GM23338 (cell line): ENCODE data around the gene MAPKBP1. TPM values are rescaled to one million over a fixed set of nuclear protein-coding genes. Genes with fewer than 3 reads are reported as not detected.

ENCODE experiments used
- CREB1 ChIP-seq: fragments of 250-450 bp; sonication (Bioruptor Pico); IDR thresholded peaks from 2 replicates; pipeline ENCODE4 v1.5.0; 2020; ENCODE audit warnings: low read depth, mild to moderate bottlenecking, moderate library complexity
- EZH2 ChIP-seq: fragments of 200-600 bp; sonication (generic); IDR thresholded peaks from one replicate; pipeline ENCODE4 v1.8.0; 2017; ENCODE audit warnings: antibody characterized with exemption, mild to moderate bottlenecking, low read depth; ENCODE audit not compliant: unreplicated experiment
- EZH2phosphoT487 ChIP-seq: fragments of 200-600 bp; sonication (generic); IDR thresholded peaks from one replicate; pipeline ENCODE4 v1.8.1; 2018; ENCODE audit warnings: antibody characterized with exemption; ENCODE audit not compliant: unreplicated experiment
- JUNB ChIP-seq: IDR thresholded peaks from one replicate; pipeline ENCODE4 v1.6.1; 2016; ENCODE audit warnings: antibody characterized with exemption; ENCODE audit not compliant: unreplicated experiment
- NANOG ChIP-seq: IDR thresholded peaks from 2 replicates; pipeline ENCODE4 v1.6.1; 2016; ENCODE audit warnings: antibody characterized with exemption, borderline replicate concordance
- REST ChIP-seq: IDR thresholded peaks from one replicate; pipeline ENCODE4 v1.6.1; 2018; ENCODE audit warnings: antibody characterized with exemption; ENCODE audit not compliant: unreplicated experiment
- STAT1 ChIP-seq: IDR thresholded peaks from one replicate; pipeline ENCODE4 v1.6.1; 2016; ENCODE audit warnings: antibody characterized with exemption; ENCODE audit not compliant: unreplicated experiment
- ZNF462 ChIP-seq: fragments of 250-450 bp; sonication (Bioruptor Pico); IDR thresholded peaks from 2 replicates; pipeline ENCODE4 v1.5.0; 2020; ENCODE audit warnings: mild to moderate bottlenecking, moderate library complexity
- polyA plus RNA-seq: library from polyadenylated mRNA; unstranded; fragments of >200 nt; fragmentation: Nextera tagmentation; extraction: Ambion mirVana; gene quantifications from 2 replicates; pipeline ENCODE4 v1.2.1, GENCODE V29; 2016
- total RNA-seq: library from RNA; depleted of rRNA; stranded (reverse); fragments of >200 nt; shearing (Covaris generic); gene quantifications from 2 replicates; pipeline ENCODE4 v1.2.3, GENCODE V29; 2014

MAPKBP1 gene
- total and polyA plus RNA-seq, 2 experiments from 2014 or later: 1.9 to 8.9 TPM

GRCh38 chr15:41872166-41872747 is 98.0 kb downstream of the MAPKBP1 start (continued):
- TF ChIP-seq ZNF462 (no peak), STAT1 (no peak), NANOG (no peak), REST (no peak), EZH2 (no peak), EZH2phosphoT487 (no peak), CREB1 (no peak), JUNB (no peak)
